HepG2 (cell line): Measurements from ENCODE around the gene RCBTB1. TPM values are rescaled to one million over a fixed set of nuclear protein-coding genes. Genes with fewer than 3 reads are reported as not detected.

Experiments
- ATAC-seq: fragments of 200-7000 bp; cut with Tn5 transposase; 3 replicates; pipeline ENCODE4 v1.9.1; 2020; ENCODE audit warnings: mild to moderate bottlenecking, moderate library complexity
- BruUV-seq: library from RNA; stranded (reverse); fragments of 400-500 nt; replicated peaks from 2 replicates; lab custom pipeline; 2021; lab: Mats Ljungman, UMichigan
- CTCF ChIA-PET: fragments of 300-600 bp; formaldehyde crosslinking; extraction: SDS; loops from one replicate; lab custom pipeline; 2021; ENCODE audit warnings: low total read pairs, inconsistent platforms, low intra/inter-chr PET ratio; lab: Yijun Ruan, JAX
- POLR2A ChIA-PET: fragments of 350-600 bp; sonication (Branson Sonifier 250); formaldehyde crosslinking; loops from one replicate; lab custom pipeline; 2020; ENCODE audit warnings: antibody characterized with exemption, inconsistent platforms; lab: Yijun Ruan, JAX
- DNase-seq: peaks from one replicate; pipeline ENCODE4 v3.0.0-alpha.2; 2015; ENCODE audit warnings: low spot score
- FAIRE-seq: peaks from 3 replicates; lab custom pipeline; 2011; peaks lifted over from hg19 to GRCh38; lab: Jason Lieb, UNC
- H2AFZ ChIP-seq: one replicate; pipeline ENCODE4 v1.6.1; 2011; ENCODE audit warnings: low read length, inconsistent platforms
- H3K27ac ChIP-seq: fragments of 300-600 bp; 3 replicates; pipeline ENCODE4 v1.8.0; 2011; ENCODE audit warnings: mixed run types, mild to moderate bottlenecking, mixed read lengths, low read length, inconsistent platforms; ENCODE audit not compliant: insufficient read depth; ENCODE audit errors: extremely low read length
- H3K27me3 ChIP-seq, 2 experiments: fragments of 200-600 bp in 1 of 2; 2 replicates in 1 of 2; 3 replicates in 1 of 2; pipeline versions ENCODE4 v1.6.0 to v1.8.0; 2011; ENCODE audit warnings: low read length in 2 of 2, mild to moderate bottlenecking in 2 of 2, moderate library complexity in 2 of 2, inconsistent platforms in 1 of 2; ENCODE audit not compliant: insufficient read depth in 2 of 2, control insufficient read depth in 1 of 2
- H3K36me3 ChIP-seq, 2 experiments: fragments of 200-600 bp in 1 of 2; replicated peaks in 1 of 2; 2 replicates in 1 of 2; 3 replicates in 1 of 2; pipeline versions ENCODE4 v1.5.1 to v1.8.0; 2011; ENCODE audit warnings: low read length in 2 of 2, inconsistent platforms in 1 of 2; ENCODE audit not compliant: insufficient read depth in 2 of 2, control insufficient read depth in 1 of 2
- H3K4me1 ChIP-seq: 2 replicates; pipeline ENCODE4 v1.5.1; 2012; ENCODE audit warnings: low read length, inconsistent platforms; ENCODE audit not compliant: insufficient read depth
- H3K4me2 ChIP-seq: 2 replicates; pipeline ENCODE4 v1.6.0; 2011; ENCODE audit warnings: low read depth, low read length, inconsistent platforms
- H3K4me3 ChIP-seq, 3 experiments: fragments of 200-600 bp in 1 of 3; sonication (generic), shearing (Covaris generic) in 1 of 3; replicated peaks in 1 of 3; 2 replicates each; pipeline ENCODE4 v1.5.1; 2011 to 2016; ENCODE audit warnings: low read length in 3 of 3, inconsistent platforms in 2 of 3, low read depth in 2 of 3, mild to moderate bottlenecking in 2 of 3, control low read depth in 1 of 3, mixed read lengths in 1 of 3; ENCODE audit not compliant: insufficient read depth in 1 of 3
- H3K79me2 ChIP-seq: one replicate; pipeline ENCODE4 v1.6.1; 2011; ENCODE audit warnings: low read length, inconsistent platforms; ENCODE audit not compliant: insufficient read depth
- H3K9ac ChIP-seq: 2 replicates; pipeline ENCODE4 v1.6.0; 2011; ENCODE audit warnings: mild to moderate bottlenecking, low read depth, low read length, inconsistent platforms; ENCODE audit not compliant: insufficient read depth
- H3K9me3 ChIP-seq: 2 replicates; pipeline ENCODE4 v1.5.1; 2012; ENCODE audit warnings: mild to moderate bottlenecking, low read length
- H4K20me1 ChIP-seq: 2 replicates; pipeline ENCODE4 v1.6.0; 2011; ENCODE audit warnings: inconsistent platforms, mild to moderate bottlenecking, low read length, moderate library complexity; ENCODE audit not compliant: insufficient read depth
- CTCF ChIP-seq: sonication (generic); formaldehyde crosslinking; IDR thresholded peaks from 2 replicates; pipeline ENCODE4 v1.5.0; 2020; ENCODE audit warnings: mild to moderate bottlenecking, missing genetic modification reagents, moderate library complexity
- ZFP1 ChIP-seq: IDR thresholded peaks from 2 replicates; pipeline ENCODE4 v1.6.1; 2016
- ZNF10 ChIP-seq: sonication (generic); formaldehyde crosslinking; IDR thresholded peaks from 2 replicates; pipeline ENCODE4 v1.4.0; 2020; ENCODE audit warnings: mild to moderate bottlenecking, low read depth, missing genetic modification reagents, borderline replicate concordance
- ZNF274 ChIP-seq: sonication (generic); formaldehyde crosslinking; IDR thresholded peaks from 2 replicates; pipeline ENCODE4 v1.5.1; 2020; ENCODE audit warnings: mild to moderate bottlenecking, missing genetic modification reagents
- ZNF549 ChIP-seq: sonication (generic); formaldehyde crosslinking; IDR thresholded peaks from 2 replicates; pipeline ENCODE4 v1.5.0; 2020; ENCODE audit warnings: missing genetic modification reagents
- ZNF768 ChIP-seq: sonication (generic); formaldehyde crosslinking; IDR thresholded peaks from 2 replicates; pipeline ENCODE4 v1.4.0; 2020; ENCODE audit warnings: missing genetic modification reagents
- ZNF792 ChIP-seq: IDR thresholded peaks from 2 replicates; pipeline ENCODE4 v1.6.1; 2016
- whole genome bisulfite sequencing: methylation state at CpG from one replicate; pipeline ENCODE4 v1.1.6; 2017; ENCODE audit warnings: low lambda C conversion rate; 5-methylcytosine and 5-hydroxymethylcytosine counted together
- in situ Hi-C: cut with HindIII; loops from 2 replicates; pipeline ENCODE4 v1.10.0; 2017; ENCODE audit warnings: low pct_unique_long_range_greater_than_20kb; ENCODE audit not compliant: extremely low pct_ligation_motif_present
- intact Hi-C: fragments of 100-400 bp; cut with micrococcal nuclease; formaldehyde crosslinking; loops from one replicate; pipeline ENCODE4 v1.10.0; 2022; ENCODE audit not compliant: unreplicated experiment
- polyA plus RNA-seq, 8 experiments: library from polyadenylated mRNA; depleted of rRNA in 3 of 8; stranded (reverse) in 7 of 8; unstranded in 1 of 8; fragments of >200 nt; fragmentation: Illumina TruSeq in 4 of 8; extraction: Trizol in 4 of 8; gene quantifications; 2 replicates each; pipeline versions ENCODE4 v1.2.1 to v1.2.3, GENCODE V29; 2011 to 2016; ENCODE audit warnings: low read depth in 4 of 8, missing spikeins in 1 of 8, mixed read lengths in 1 of 8; ENCODE audit not compliant: insufficient read depth in 1 of 8
- total RNA-seq, 5 experiments: library from RNA; depleted of rRNA; stranded (reverse); fragments of >200 nt; fragmentation: Illumina TruSeq; extraction: Trizol; gene quantifications; 2 replicates each; pipeline ENCODE4 v1.2.3, GENCODE V29; 2016; ENCODE audit warnings: low read depth in 1 of 5
- TF ChIP-seq, protein P1 (sequence below): sonication (generic); formaldehyde crosslinking; IDR thresholded peaks from 2 replicates; pipeline ENCODE4 v1.4.0; 2020; ENCODE audit warnings: missing genetic modification reagents

Gene RCBTB1
- total and polyA plus RNA-seq, 2 of the 13 experiments (the other 11 are each of a cell fraction or from before 2014, with no cell fraction given) = 13.4 to 21.6 TPM

- Histone ChIP-seq H3K36me3 (peaks cover 2 to 9% of the 10 kb centered on the region in 2 experiments; a peak in 2 of 5 replicates), H3K4me3 (no peak overlapping the region), H3K4me1 (no peaks in the 10 kb centered on the region; the same call in 1 of the 2 replicates), H4K20me1 (no peaks in the 10 kb centered on the region), H3K4me2 (no peak overlapping the region), H3K9me3 (no peaks in the 10 kb centered on the region), H2AFZ (no peak overlapping the region), H3K9ac (no peak overlapping the region), H3K27ac (no peak overlapping the region), H3K79me2 (no peaks in the 10 kb centered on the region), H3K27me3 (no peaks in the 10 kb centered on the region)
- ATAC-seq (no peak), FAIRE-seq (no peak), DNase-seq (no peak)
- intact Hi-C loops (no loop called here), in situ Hi-C loops (no loop called here)
- BruUV-seq = no TSS peak
- ChIA-PET CTCF (no interaction called here), POLR2A (interaction anchor here (1.3 kb wide), 1 partner anchor 16 kb away, joined by 4 read pairs; the partner anchor contains the start of gene RCBTB1)
- WGBS = 100% methylated on average over 1 of the region's 1 CpG
- TF ChIP-seq ZNF549 = no peak
- TF ChIP-seq ZNF792 = no peak
- no peak for TF ChIP-seq ZFP1 (CRISPR knock-in tag)
- TF ChIP-seq, protein P1, sequence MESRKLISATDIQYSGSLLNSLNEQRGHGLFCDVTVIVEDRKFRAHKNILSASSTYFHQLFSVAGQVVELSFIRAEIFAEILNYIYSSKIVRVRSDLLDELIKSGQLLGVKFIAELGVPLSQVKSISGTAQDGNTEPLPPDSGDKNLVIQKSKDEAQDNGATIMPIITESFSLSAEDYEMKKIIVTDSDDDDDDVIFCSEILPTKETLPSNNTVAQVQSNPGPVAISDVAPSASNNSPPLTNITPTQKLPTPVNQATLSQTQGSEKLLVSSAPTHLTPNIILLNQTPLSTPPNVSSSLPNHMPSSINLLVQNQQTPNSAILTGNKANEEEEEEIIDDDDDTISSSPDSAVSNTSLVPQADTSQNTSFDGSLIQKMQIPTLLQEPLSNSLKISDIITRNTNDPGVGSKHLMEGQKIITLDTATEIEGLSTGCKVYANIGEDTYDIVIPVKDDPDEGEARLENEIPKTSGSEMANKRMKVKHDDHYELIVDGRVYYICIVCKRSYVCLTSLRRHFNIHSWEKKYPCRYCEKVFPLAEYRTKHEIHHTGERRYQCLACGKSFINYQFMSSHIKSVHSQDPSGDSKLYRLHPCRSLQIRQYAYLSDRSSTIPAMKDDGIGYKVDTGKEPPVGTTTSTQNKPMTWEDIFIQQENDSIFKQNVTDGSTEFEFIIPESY (CRISPR knock-in tag) = no peak
- TF ChIP-seq ZNF274 (CRISPR knock-in tag) = no peak
Observed at GRCh38 chr13:49569993-49570689, 15.2 kb downstream of the RCBTB1 start.

DNA sequence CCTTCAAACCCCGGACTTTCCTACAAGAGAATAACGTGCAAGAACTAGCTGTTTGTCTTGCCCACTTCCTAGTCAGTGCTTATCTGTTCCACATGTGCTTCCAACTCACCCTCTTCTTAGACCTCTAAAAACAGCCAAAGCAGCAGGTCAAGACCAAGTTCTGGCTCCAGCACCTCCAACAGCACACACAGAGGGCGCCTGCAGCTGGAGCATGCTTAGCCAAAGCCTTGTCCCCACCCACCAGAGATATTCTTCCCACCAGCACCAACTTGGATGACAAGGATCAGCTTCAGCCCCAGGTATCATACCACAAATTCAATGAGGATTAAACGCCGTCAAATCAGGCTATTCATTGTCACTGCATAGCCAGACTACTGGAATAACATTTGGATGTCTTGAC lies 17.9 kb downstream of the RCBTB1 start:
- CTCF ChIA-PET = no interaction called here
- Histone ChIP-seq H3K9ac (no peak overlapping the region), H3K27me3 (no peaks in the 10 kb centered on the region), H3K36me3 (peaks cover 5 to 9% of the 10 kb centered on the region in 2 experiments; a peak in 3 of 5 replicates), H3K27ac (no peak overlapping the region), H3K4me3 (no peak overlapping the region), H3K9me3 (no peaks in the 10 kb centered on the region), H3K4me1 (no peaks in the 10 kb centered on the region; the same call in 1 of the 2 replicates), H3K4me2 (no peak overlapping the region), H3K79me2 (no peaks in the 10 kb centered on the region), H4K20me1 (no peaks in the 10 kb centered on the region), H2AFZ (no peak overlapping the region)
- in situ Hi-C loops = no loop called here
- TF ChIP-seq CTCF (no peak), ZNF768 (CRISPR knock-in tag) (no peak), ZNF792 (no peak), ZNF10 (CRISPR knock-in tag) (no peak)
- FAIRE-seq = no peak
- POLR2A ChIA-PET = no interaction called here
- intact Hi-C loops = no loop called here
- DNase-seq = no peak
- BruUV-seq = no TSS peak
- ATAC-seq = no peak
- 99% methylated on average over 5 of the region's 5 CpGs for WGBS
